Astrocyte (in vitro differentiated cells and primary cell): ENCODE measurements around the gene NPHS1. TPM values are rescaled to one million over a fixed set of nuclear protein-coding genes. Genes with fewer than 3 reads are reported as not detected.

Experiments used
- DNase-seq: peaks from one replicate; pipeline ENCODE4 v3.0.0-alpha.2; 2010; ENCODE audit warnings: low read depth
- FAIRE-seq: peaks from 2 replicates; lab custom pipeline; 2011; peaks lifted over from hg19 to GRCh38; lab: Jason Lieb, UNC
- H2AFZ ChIP-seq: 2 replicates; pipeline ENCODE4 v1.6.0; 2012; ENCODE audit warnings: low read depth, low read length, inconsistent platforms
- H3K27ac ChIP-seq: 2 replicates; pipeline ENCODE4 v1.5.1; 2011; ENCODE audit warnings: low read depth, low read length, inconsistent platforms
- H3K27me3 ChIP-seq: 2 replicates; pipeline ENCODE4 v1.6.0; 2011; ENCODE audit warnings: low read length, inconsistent platforms; ENCODE audit not compliant: insufficient read depth
- H3K36me3 ChIP-seq: 2 replicates; pipeline ENCODE4 v1.5.1; 2011; ENCODE audit warnings: low read length, inconsistent platforms; ENCODE audit not compliant: insufficient read depth
- H3K4me1 ChIP-seq: 2 replicates; pipeline ENCODE4 v1.5.1; 2011; ENCODE audit warnings: low read length, inconsistent platforms; ENCODE audit not compliant: insufficient read depth
- H3K4me2 ChIP-seq: 2 replicates; pipeline ENCODE4 v1.6.0; 2012; ENCODE audit warnings: low read length, inconsistent platforms
- H3K4me3 ChIP-seq: 2 replicates; pipeline ENCODE4 v1.5.1; 2011; ENCODE audit warnings: low read depth, mild to moderate bottlenecking, low read length, inconsistent platforms; ENCODE audit not compliant: insufficient read depth
- H3K79me2 ChIP-seq: 2 replicates; pipeline ENCODE4 v1.6.0; 2012; ENCODE audit warnings: mild to moderate bottlenecking, low read length, inconsistent platforms; ENCODE audit not compliant: insufficient read depth
- H3K9ac ChIP-seq: 2 replicates; pipeline ENCODE4 v1.6.0; 2012; ENCODE audit warnings: mild to moderate bottlenecking, low read length, inconsistent platforms
- H3K9me3 ChIP-seq: 2 replicates; pipeline ENCODE4 v1.5.1; 2012; ENCODE audit warnings: low read depth, mild to moderate bottlenecking, low read length, inconsistent platforms; ENCODE audit not compliant: insufficient read depth
- H4K20me1 ChIP-seq: 2 replicates; pipeline ENCODE4 v1.6.0; 2012; ENCODE audit warnings: low read length, inconsistent platforms; ENCODE audit not compliant: insufficient read depth
- H3K27ac Mint-ChIP-seq: one replicate; pipeline ENCODE4 v1.8.0; 2021; ENCODE audit warnings: mild to moderate bottlenecking, mixed read lengths; ENCODE audit not compliant: unreplicated experiment
- H3K27me3 Mint-ChIP-seq: one replicate; pipeline ENCODE4 v1.8.0; 2021; ENCODE audit warnings: low read depth, mixed read lengths; ENCODE audit not compliant: unreplicated experiment
- H3K36me3 Mint-ChIP-seq: one replicate; pipeline ENCODE4 v1.8.0; 2021; ENCODE audit warnings: low read depth, mixed read lengths; ENCODE audit not compliant: unreplicated experiment
- H3K4me1 Mint-ChIP-seq: one replicate; pipeline ENCODE4 v1.8.0; 2021; ENCODE audit warnings: low read depth, mixed read lengths; ENCODE audit not compliant: unreplicated experiment
- H3K4me3 Mint-ChIP-seq: one replicate; pipeline ENCODE4 v1.8.0; 2021; ENCODE audit warnings: mild to moderate bottlenecking, moderate library complexity, mixed read lengths; ENCODE audit not compliant: unreplicated experiment
- H3K9me3 Mint-ChIP-seq: one replicate; pipeline ENCODE4 v1.8.0; 2021; ENCODE audit warnings: mild to moderate bottlenecking, mixed read lengths; ENCODE audit not compliant: unreplicated experiment
- CTCF ChIP-seq: IDR thresholded peaks from 2 replicates; pipeline ENCODE4 v1.5.1; 2011; ENCODE audit warnings: low read depth, mild to moderate bottlenecking, inconsistent platforms, low read length, moderate library complexity; ENCODE audit not compliant: insufficient read depth
- EZH2 ChIP-seq: IDR thresholded peaks from 2 replicates; pipeline ENCODE4 v1.6.1; 2012; ENCODE audit warnings: mild to moderate bottlenecking, low read length, inconsistent platforms; ENCODE audit not compliant: insufficient read depth
- total RNA-seq: library from RNA; stranded (reverse); gene quantifications from 2 replicates; pipeline ENCODE4 v1.2.1, GENCODE V29; 2021

NPHS1 gene
- total RNA-seq, 1 donor from 2014 or later: not detected

GRCh38 chr19:35791814-35792279, 60.5 kb downstream of the NPHS1 start:
- Histone ChIP-seq H2AFZ (no peak overlapping the region), H3K9me3 (no peaks in the 10 kb centered on the region), H4K20me1 (no peaks in the 10 kb centered on the region), H3K36me3 (no peaks in the 10 kb centered on the region), H3K4me1 (no peaks in the 10 kb centered on the region), H3K4me3 (no peak overlapping the region), H3K27ac (no peak overlapping the region), H3K9ac (no peak overlapping the region), H3K79me2 (no peaks in the 10 kb centered on the region), H3K27me3 (peaks cover 9% of the 10 kb centered on the region), H3K4me2 (no peak overlapping the region)
- H3K27ac Mint-ChIP-seq: no peak overlapping the region
- FAIRE-seq (no peak), DNase-seq (no peak)
- H3K9me3 Mint-ChIP-seq: no peaks in the 10 kb centered on the region
- H3K4me1 Mint-ChIP-seq: no peaks in the 10 kb centered on the region
- no peak overlapping the region for H3K4me3 Mint-ChIP-seq
- TF ChIP-seq EZH2: no peak
- no peak for TF ChIP-seq CTCF
- H3K27me3 Mint-ChIP-seq: peaks cover 30% of the 10 kb centered on the region
- no peaks in the 10 kb centered on the region for H3K36me3 Mint-ChIP-seq

GRCh38 chr19:35790981-35791813, 61.1 kb downstream of the NPHS1 start:
- H3K4me3 ChIP-seq: no peak overlapping the region
- no peak for FAIRE-seq
- H3K27me3 ChIP-seq: peaks cover 4% of the 10 kb centered on the region
- Mint-ChIP-seq H3K4me1 (no peaks in the 10 kb centered on the region), H3K9me3 (no peaks in the 10 kb centered on the region), H3K27ac (no peak overlapping the region), H3K27me3 (peaks cover 24% of the 10 kb centered on the region), H3K36me3 (no peaks in the 10 kb centered on the region), H3K4me3 (no peak overlapping the region)
- no peaks in the 10 kb centered on the region for H3K36me3 ChIP-seq
- no peak overlapping the region for H3K9ac ChIP-seq
- no peak overlapping the region for H2AFZ ChIP-seq
- DNase-seq: no peak
- H3K4me1 ChIP-seq: no peaks in the 10 kb centered on the region
- no peak overlapping the region for H3K4me2 ChIP-seq
- no peak overlapping the region for H3K27ac ChIP-seq
- H3K9me3 ChIP-seq: no peaks in the 10 kb centered on the region
- H4K20me1 ChIP-seq: no peaks in the 10 kb centered on the region
- TF ChIP-seq EZH2 (no peak), CTCF (no peak)
- no peaks in the 10 kb centered on the region for H3K79me2 ChIP-seq
